Activated T-helper 17 cell treated with anti-CD3 and anti-CD28 coated beads, Interleukin-2, amount 50 U/mL, for 72 hours (primary cell): ENCODE data around the gene XIRP2. TPM values are rescaled to one million over a fixed set of nuclear protein-coding genes. Genes with fewer than 3 reads are reported as not detected.
"Not testable (repeated sequence)": the region's sequence is repeated elsewhere in the genome, so short reads cannot be mapped to it uniquely, and the experiment has no call there.

Experiments
- ATAC-seq: fragments of 150-1000 bp; cut with Tn5 transposase; replicated peaks from 2 replicates; pipeline ENCODE4 v1.10.0; 2021; ENCODE audit warnings: mild to moderate bottlenecking, moderate library complexity
- H3K27ac Mint-ChIP-seq: one replicate; pipeline ENCODE4 v1.8.0; 2022; ENCODE audit warnings: mixed read lengths
- H3K27me3 Mint-ChIP-seq: one replicate; pipeline ENCODE4 v1.8.0; 2022; ENCODE audit warnings: mixed read lengths
- H3K36me3 Mint-ChIP-seq: one replicate; pipeline ENCODE4 v1.8.0; 2022; ENCODE audit warnings: low read depth, mild to moderate bottlenecking, mixed read lengths
- H3K4me1 Mint-ChIP-seq: one replicate; pipeline ENCODE4 v1.8.0; 2022; ENCODE audit warnings: mixed read lengths
- H3K4me3 Mint-ChIP-seq: one replicate; pipeline ENCODE4 v1.8.0; 2022; ENCODE audit warnings: mild to moderate bottlenecking, mixed read lengths
- H3K9me3 Mint-ChIP-seq: one replicate; pipeline ENCODE4 v1.8.0; 2022; ENCODE audit warnings: mixed read lengths
- total RNA-seq, 2 donors: library from RNA; stranded (reverse); gene quantifications; one replicate each; pipeline ENCODE4 v1.2.3, GENCODE V29; 2022

XIRP2 gene
- total RNA-seq, 2 donors from 2014 or later: not detected

- no peak overlapping the region for H3K4me3 Mint-ChIP-seq
- no peaks in the 10 kb centered on the region for H3K4me1 Mint-ChIP-seq
- no peak overlapping the region for H3K27ac Mint-ChIP-seq
- no peaks in the 10 kb centered on the region for H3K36me3 Mint-ChIP-seq
- peaks cover 7% of the 10 kb centered on the region for H3K9me3 Mint-ChIP-seq
- no peaks in the 10 kb centered on the region for H3K27me3 Mint-ChIP-seq
- ATAC-seq: no peak
These were observed 81.2 kb downstream of the XIRP2 start for GRCh38 chr2:166969486-166969885.

GRCh38 chr2:166972002-166972401, 83.7 kb downstream of the XIRP2 start:
- Mint-ChIP-seq H3K36me3 (no peaks in the 10 kb centered on the region), H3K4me1 (no peaks in the 10 kb centered on the region), H3K4me3 (no peak overlapping the region), H3K27ac (no peak overlapping the region), H3K27me3 (no peaks in the 10 kb centered on the region), H3K9me3 (peaks cover 7% of the 10 kb centered on the region)
- no peak for ATAC-seq

- Mint-ChIP-seq H3K27me3 (no peaks in the 10 kb centered on the region), H3K9me3 (peaks cover 7% of the 10 kb centered on the region), H3K4me3 (no peak overlapping the region), H3K36me3 (no peaks in the 10 kb centered on the region), H3K27ac (no peak overlapping the region), H3K4me1 (no peaks in the 10 kb centered on the region)
- no peak for ATAC-seq
These were observed 84.1 kb downstream of the XIRP2 start for GRCh38 chr2:166972418-166972817.

GRCh38 chr2:166984188-166984587, 95.9 kb downstream of the XIRP2 start:
- H3K4me1 Mint-ChIP-seq: no peaks in the 10 kb centered on the region
- ATAC-seq: no peak
- no peaks in the 10 kb centered on the region for H3K36me3 Mint-ChIP-seq
- H3K27ac Mint-ChIP-seq: no peak overlapping the region
- H3K9me3 Mint-ChIP-seq: peaks cover 5% of the 10 kb centered on the region
- H3K27me3 Mint-ChIP-seq: no peaks in the 10 kb centered on the region
- H3K4me3 Mint-ChIP-seq: no peak overlapping the region

- ATAC-seq: no peak
- H3K27me3 Mint-ChIP-seq: no peaks in the 10 kb centered on the region
- H3K9me3 Mint-ChIP-seq: peaks cover 5% of the 10 kb centered on the region
- no peaks in the 10 kb centered on the region for H3K4me1 Mint-ChIP-seq
- no peak overlapping the region for H3K4me3 Mint-ChIP-seq
- no peak overlapping the region for H3K27ac Mint-ChIP-seq
- no peaks in the 10 kb centered on the region for H3K36me3 Mint-ChIP-seq
These were observed 96.5 kb downstream of the XIRP2 start for GRCh38 chr2:166984797-166985196.

- peaks cover 4% of the 10 kb centered on the region for H3K9me3 Mint-ChIP-seq
- no peaks in the 10 kb centered on the region for H3K27me3 Mint-ChIP-seq
- H3K4me1 Mint-ChIP-seq: no peaks in the 10 kb centered on the region
- H3K27ac Mint-ChIP-seq: no peak overlapping the region
- no peak overlapping the region for H3K4me3 Mint-ChIP-seq
- H3K36me3 Mint-ChIP-seq: no peaks in the 10 kb centered on the region
- no peak for ATAC-seq
These were observed 106.5 kb downstream of the XIRP2 start for GRCh38 chr2:166994588-166995336.

GRCh38 chr2:166996465-166996864, 108.2 kb downstream of the XIRP2 start:
- H3K4me1 Mint-ChIP-seq: no peaks in the 10 kb centered on the region
- peaks cover 4% of the 10 kb centered on the region for H3K9me3 Mint-ChIP-seq
- no peak for ATAC-seq
- H3K4me3 Mint-ChIP-seq: no peak overlapping the region
- no peaks in the 10 kb centered on the region for H3K27me3 Mint-ChIP-seq
- no peak overlapping the region for H3K27ac Mint-ChIP-seq
- H3K36me3 Mint-ChIP-seq: no peaks in the 10 kb centered on the region

- H3K4me3 Mint-ChIP-seq: no peak overlapping the region
These were observed 112.9 kb downstream of the XIRP2 start for GRCh38 chr2:167001165-167001564.

GRCh38 chr2:167005096-167005495, 116.8 kb downstream of the XIRP2 start:
- Mint-ChIP-seq H3K9me3 (peaks cover 4% of the 10 kb centered on the region), H3K36me3 (no peaks in the 10 kb centered on the region), H3K4me1 (no peaks in the 10 kb centered on the region), H3K4me3 (no peak overlapping the region), H3K27ac (no peak overlapping the region), H3K27me3 (no peaks in the 10 kb centered on the region)
- ATAC-seq: no peak

More at GRCh38 chr2:167001165-167001564, 112.9 kb downstream of the XIRP2 start:
- ATAC-seq: no peak
- no peaks in the 10 kb centered on the region for H3K4me1 Mint-ChIP-seq
- no peaks in the 10 kb centered on the region for H3K36me3 Mint-ChIP-seq
- peaks cover 7% of the 10 kb centered on the region for H3K9me3 Mint-ChIP-seq
- H3K27me3 Mint-ChIP-seq: no peaks in the 10 kb centered on the region
- H3K27ac Mint-ChIP-seq: no peak overlapping the region

- no peak for ATAC-seq
- Mint-ChIP-seq H3K36me3 (no peaks in the 10 kb centered on the region), H3K9me3 (peaks cover 5% of the 10 kb centered on the region), H3K4me3 (no peak overlapping the region), H3K4me1 (no peaks in the 10 kb centered on the region), H3K27me3 (no peaks in the 10 kb centered on the region), H3K27ac (no peak overlapping the region)
These were observed 124.9 kb downstream of the XIRP2 start for GRCh38 chr2:167013227-167013626.

GRCh38 chr2:167015806-167016205, 127.5 kb downstream of the XIRP2 start:
- no peaks in the 10 kb centered on the region for H3K4me1 Mint-ChIP-seq
- no peak overlapping the region for H3K4me3 Mint-ChIP-seq
- no peak overlapping the region for H3K27ac Mint-ChIP-seq
- no peaks in the 10 kb centered on the region for H3K36me3 Mint-ChIP-seq
- no peaks in the 10 kb centered on the region for H3K27me3 Mint-ChIP-seq
- no peak for ATAC-seq
- peaks cover 8% of the 10 kb centered on the region for H3K9me3 Mint-ChIP-seq

- no peaks in the 10 kb centered on the region for H3K27me3 Mint-ChIP-seq
- H3K4me3 Mint-ChIP-seq: no peak overlapping the region
- H3K4me1 Mint-ChIP-seq: no peaks in the 10 kb centered on the region
- peaks cover 8% of the 10 kb centered on the region for H3K9me3 Mint-ChIP-seq
- ATAC-seq: no peak
- no peak overlapping the region for H3K27ac Mint-ChIP-seq
- H3K36me3 Mint-ChIP-seq: no peaks in the 10 kb centered on the region
These were observed 128.7 kb downstream of the XIRP2 start for GRCh38 chr2:167017021-167017420.

GRCh38 chr2:167018590-167018989, 130.3 kb downstream of the XIRP2 start:
- no peaks in the 10 kb centered on the region for H3K4me1 Mint-ChIP-seq
- no peaks in the 10 kb centered on the region for H3K36me3 Mint-ChIP-seq
- no peak overlapping the region for H3K27ac Mint-ChIP-seq
- no peak for ATAC-seq
- peaks cover 8% of the 10 kb centered on the region for H3K9me3 Mint-ChIP-seq
- H3K27me3 Mint-ChIP-seq: no peaks in the 10 kb centered on the region
- no peak overlapping the region for H3K4me3 Mint-ChIP-seq

- H3K36me3 Mint-ChIP-seq: no peaks in the 10 kb centered on the region
- no peak overlapping the region for H3K4me3 Mint-ChIP-seq
- ATAC-seq: no peak
- H3K27ac Mint-ChIP-seq: no peak overlapping the region
- H3K27me3 Mint-ChIP-seq: no peaks in the 10 kb centered on the region
- no peaks in the 10 kb centered on the region for H3K4me1 Mint-ChIP-seq
- peaks cover 18% of the 10 kb centered on the region for H3K9me3 Mint-ChIP-seq
These were observed 140.2 kb downstream of the XIRP2 start for GRCh38 chr2:167028503-167028902.

- ATAC-seq, H3K4me3 Mint-ChIP-seq, H3K36me3 Mint-ChIP-seq, H3K27me3 Mint-ChIP-seq, H3K4me1 Mint-ChIP-seq, H3K27ac Mint-ChIP-seq: not testable (repeated sequence)
- peaks cover 10% of the 10 kb centered on the region for H3K9me3 Mint-ChIP-seq
These were observed 146.7 kb downstream of the XIRP2 start for GRCh38 chr2:167034976-167035375.

GRCh38 chr2:167048829-167049228, 160.5 kb downstream of the XIRP2 start:
- no peaks in the 10 kb centered on the region for H3K36me3 Mint-ChIP-seq
- H3K27ac Mint-ChIP-seq: no peak overlapping the region
- H3K9me3 Mint-ChIP-seq: no peaks in the 10 kb centered on the region
- H3K4me3 Mint-ChIP-seq: no peak overlapping the region
- H3K4me1 Mint-ChIP-seq: no peaks in the 10 kb centered on the region
- no peak for ATAC-seq
- H3K27me3 Mint-ChIP-seq: no peaks in the 10 kb centered on the region
